SU-DHL-6 (cell line): ENCODE measurements around the gene TSPAN13.

Source experiments
- H2AFZ ChIP-seq: fragments of 200-600 bp; sonication (generic); 2 replicates; pipeline ENCODE4 v1.6.1; 2014; ENCODE audit warnings: low read depth, mild to moderate bottlenecking, moderate library complexity, mixed read lengths, antibody characterized with exemption, low read length; ENCODE audit not compliant: severe bottlenecking
- H3F3A ChIP-seq: fragments of 200-600 bp; shearing (Covaris generic); 2 replicates; pipeline ENCODE4 v1.6.0; 2016; ENCODE audit warnings: antibody characterized with exemption, mild to moderate bottlenecking; ENCODE audit not compliant: insufficient read depth
- H3K27ac ChIP-seq: fragments of 200-600 bp; sonication (generic); 2 replicates; pipeline ENCODE4 v1.5.1; 2016; ENCODE audit warnings: low read depth, mild to moderate bottlenecking, low read length, moderate library complexity, mixed read lengths
- H3K27me3 ChIP-seq: fragments of 200-600 bp; sonication (generic), shearing (Covaris generic); 2 replicates; pipeline ENCODE4 v1.6.0; 2014; ENCODE audit warnings: mild to moderate bottlenecking, low read length
- H3K36me3 ChIP-seq: fragments of 200-600 bp; sonication (generic); 2 replicates; pipeline ENCODE4 v1.6.1; 2014; ENCODE audit warnings: mild to moderate bottlenecking, low read length, mixed read lengths
- H3K4me2 ChIP-seq: fragments of 300-600, 200-600 bp; shearing (Covaris generic), sonication (generic); 2 replicates; pipeline ENCODE4 v1.6.0; 2014; ENCODE audit warnings: low read length, low read depth, mild to moderate bottlenecking; ENCODE audit not compliant: poor library complexity, severe bottlenecking
- H3K4me3 ChIP-seq: fragments of 200-600 bp; sonication (generic); 2 replicates; pipeline ENCODE4 v1.5.1; 2014; ENCODE audit warnings: antibody characterized with exemption, low read length, mild to moderate bottlenecking, mixed read lengths; ENCODE audit not compliant: insufficient read depth, poor library complexity, severe bottlenecking
- H3K79me2 ChIP-seq: fragments of 200-600 bp; sonication (generic); 2 replicates; pipeline ENCODE4 v1.6.1; 2014; ENCODE audit warnings: mild to moderate bottlenecking, low read length, moderate library complexity; ENCODE audit not compliant: insufficient read depth
- H3K9ac ChIP-seq: fragments of 200-600 bp; sonication (generic); 2 replicates; pipeline ENCODE4 v1.7.0; 2014; ENCODE audit warnings: mild to moderate bottlenecking, low read length
- H3K9me2 ChIP-seq: fragments of 200-600 bp; sonication (generic); replicated peaks from 2 replicates; pipeline ENCODE4 v1.6.1; 2014; ENCODE audit warnings: low read length; ENCODE audit not compliant: insufficient read depth
- H3K9me3 ChIP-seq: fragments of 200-600 bp; sonication (generic); 2 replicates; pipeline ENCODE4 v1.6.1; 2014; ENCODE audit warnings: low read length, mixed read lengths; ENCODE audit not compliant: insufficient read depth
- H4K20me1 ChIP-seq: fragments of 200-600 bp; sonication (generic); 2 replicates; pipeline ENCODE4 v1.6.1; 2014; ENCODE audit warnings: low read depth, mild to moderate bottlenecking, antibody characterized with exemption, low read length, moderate library complexity, mixed read lengths
- CTCF ChIP-seq: fragments of 200-600 bp; sonication (generic); IDR thresholded peaks from one replicate; pipeline ENCODE4 v1.5.1; 2017; ENCODE audit warnings: antibody characterized with exemption, mild to moderate bottlenecking, low read length, moderate library complexity; ENCODE audit not compliant: insufficient read depth, poor library complexity, severe bottlenecking
- EZH2phosphoT487 ChIP-seq: fragments of 200-600 bp; sonication (generic), shearing (Covaris generic); conservative IDR thresholded peaks from 2 replicates; pipeline ENCODE4 v1.6.1; 2018; ENCODE audit warnings: mild to moderate bottlenecking, antibody characterized with exemption, low read length, moderate library complexity, mixed read lengths

TSPAN13 gene

GRCh38 chr7:16818732-16819131, 65.2 kb downstream of the TSPAN13 start:
- H3K9me2 ChIP-seq = no peaks in the 10 kb centered on the region
- H3K4me2 ChIP-seq = no peak overlapping the region
- no peaks in the 10 kb centered on the region for H3K79me2 ChIP-seq
- H3K27me3 ChIP-seq = no peaks in the 10 kb centered on the region
- H3F3A ChIP-seq = no peaks in the 10 kb centered on the region
- H3K9me3 ChIP-seq = no peaks in the 10 kb centered on the region
- TF ChIP-seq CTCF (no peak), EZH2phosphoT487 (no peak)
- no peak overlapping the region for H2AFZ ChIP-seq
- no peaks in the 10 kb centered on the region for H3K36me3 ChIP-seq
- no peak overlapping the region for H3K27ac ChIP-seq
- no peaks in the 10 kb centered on the region for H4K20me1 ChIP-seq
- no peak overlapping the region for H3K4me3 ChIP-seq
- no peak overlapping the region for H3K9ac ChIP-seq

GRCh38 chr7:16822029-16822428, 68.5 kb downstream of the TSPAN13 start:
- H3K27ac ChIP-seq = no peak overlapping the region
- H4K20me1 ChIP-seq = no peaks in the 10 kb centered on the region
- H3K4me3 ChIP-seq = no peak overlapping the region
- no peak overlapping the region for H3K9ac ChIP-seq
- H3F3A ChIP-seq = no peaks in the 10 kb centered on the region
- TF ChIP-seq CTCF = no peak
- TF ChIP-seq EZH2phosphoT487 = no peak
- H3K4me2 ChIP-seq = no peak overlapping the region
- H3K9me3 ChIP-seq = no peaks in the 10 kb centered on the region
- no peaks in the 10 kb centered on the region for H3K36me3 ChIP-seq
- H3K79me2 ChIP-seq = no peaks in the 10 kb centered on the region
- no peak overlapping the region for H2AFZ ChIP-seq
- H3K27me3 ChIP-seq = no peaks in the 10 kb centered on the region
- no peaks in the 10 kb centered on the region for H3K9me2 ChIP-seq

- no peaks in the 10 kb centered on the region for H3K79me2 ChIP-seq
Measured at GRCh38 chr7:16826060-16826459, 72.5 kb downstream of the TSPAN13 start.

More at GRCh38 chr7:16826060-16826459, 72.5 kb downstream of the TSPAN13 start:
- H3K9me3 ChIP-seq = no peaks in the 10 kb centered on the region
- no peak overlapping the region for H3K4me2 ChIP-seq
- no peaks in the 10 kb centered on the region for H4K20me1 ChIP-seq
- no peaks in the 10 kb centered on the region for H3K27me3 ChIP-seq
- H2AFZ ChIP-seq = no peak overlapping the region
- H3K9me2 ChIP-seq = no peaks in the 10 kb centered on the region
- H3K4me3 ChIP-seq = no peak overlapping the region
- H3K9ac ChIP-seq = no peak overlapping the region
- no peak overlapping the region for H3K27ac ChIP-seq
- H3K36me3 ChIP-seq = no peaks in the 10 kb centered on the region
- no peaks in the 10 kb centered on the region for H3F3A ChIP-seq
- TF ChIP-seq CTCF (no peak), EZH2phosphoT487 (no peak)
